Fibroblast of villous mesenchyme (primary cell): ENCODE data around the gene ABHD3. TPM values are rescaled to one million over a fixed set of nuclear protein-coding genes. Genes with fewer than 3 reads are reported as not detected.

Experiments used
- DNase-seq: peaks from one replicate; pipeline ENCODE4 v3.0.0-alpha.2; 2010; ENCODE audit warnings: low read depth
- H3K4me3 ChIP-seq: 2 replicates; pipeline ENCODE4 v1.5.1; 2011; ENCODE audit warnings: low read depth, mild to moderate bottlenecking, low read length
- small RNA-seq: library from RNA; depleted of rRNA; stranded (forward); fragments of <200 nt; gene quantifications from one replicate; pipeline ENCODE3, GENCODE V24; 2012
- total RNA-seq: library from RNA; depleted of rRNA; stranded (reverse); fragments of >200 nt; gene quantifications from 2 replicates; pipeline ENCODE4 v1.2.3, GENCODE V29; 2012
- TF ChIP-seq, protein P1 (sequence below): IDR thresholded peaks from 2 replicates; pipeline ENCODE4 v1.5.1; 2012; ENCODE audit warnings: low read depth, mild to moderate bottlenecking, low read length; ENCODE audit not compliant: insufficient read depth

ABHD3 gene
- total RNA-seq, 1 donor, result 8.6 TPM

DNA sequence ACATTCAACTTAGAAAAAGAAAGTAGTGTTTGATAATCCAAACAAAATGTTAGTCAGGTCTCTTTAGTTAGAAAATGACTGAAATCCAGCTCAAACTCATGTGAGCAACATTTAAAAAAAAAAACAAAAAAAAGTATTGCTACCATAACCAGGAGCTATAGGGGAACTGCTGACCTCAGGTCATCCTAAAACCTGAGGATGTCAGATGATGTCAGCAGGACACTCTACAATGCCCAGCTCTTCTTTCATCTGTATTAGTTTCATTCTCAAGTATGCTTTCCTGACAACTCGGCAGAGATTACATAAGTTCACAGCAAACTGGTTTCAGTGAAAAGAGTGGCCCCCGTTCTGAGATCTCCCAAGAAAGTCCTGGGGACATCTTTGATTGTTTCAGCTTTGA, 99.9 kb downstream of the ABHD3 start:
- TF ChIP-seq, protein P1, sequence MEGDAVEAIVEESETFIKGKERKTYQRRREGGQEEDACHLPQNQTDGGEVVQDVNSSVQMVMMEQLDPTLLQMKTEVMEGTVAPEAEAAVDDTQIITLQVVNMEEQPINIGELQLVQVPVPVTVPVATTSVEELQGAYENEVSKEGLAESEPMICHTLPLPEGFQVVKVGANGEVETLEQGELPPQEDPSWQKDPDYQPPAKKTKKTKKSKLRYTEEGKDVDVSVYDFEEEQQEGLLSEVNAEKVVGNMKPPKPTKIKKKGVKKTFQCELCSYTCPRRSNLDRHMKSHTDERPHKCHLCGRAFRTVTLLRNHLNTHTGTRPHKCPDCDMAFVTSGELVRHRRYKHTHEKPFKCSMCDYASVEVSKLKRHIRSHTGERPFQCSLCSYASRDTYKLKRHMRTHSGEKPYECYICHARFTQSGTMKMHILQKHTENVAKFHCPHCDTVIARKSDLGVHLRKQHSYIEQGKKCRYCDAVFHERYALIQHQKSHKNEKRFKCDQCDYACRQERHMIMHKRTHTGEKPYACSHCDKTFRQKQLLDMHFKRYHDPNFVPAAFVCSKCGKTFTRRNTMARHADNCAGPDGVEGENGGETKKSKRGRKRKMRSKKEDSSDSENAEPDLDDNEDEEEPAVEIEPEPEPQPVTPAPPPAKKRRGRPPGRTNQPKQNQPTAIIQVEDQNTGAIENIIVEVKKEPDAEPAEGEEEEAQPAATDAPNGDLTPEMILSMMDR, result no peak
- no peak overlapping the region for H3K4me3 ChIP-seq
- no peak for DNase-seq

DNA sequence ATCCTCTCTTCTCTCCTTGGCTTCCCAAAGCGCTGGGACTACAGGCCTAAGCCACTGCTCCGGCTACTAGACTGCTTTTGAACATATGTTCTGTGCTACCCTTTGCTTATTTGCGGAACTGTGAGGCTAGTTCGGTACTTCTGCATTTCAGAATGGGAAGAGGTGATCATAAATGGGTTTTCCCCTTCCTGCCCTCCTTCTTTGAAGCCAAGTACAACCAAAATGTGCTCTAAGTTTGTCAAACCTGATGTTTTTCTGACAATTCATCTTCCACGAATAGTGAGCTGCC, 102.3 kb downstream of the ABHD3 start:
- TF ChIP-seq, protein P1, result no peak
- H3K4me3 ChIP-seq, result no peak overlapping the region
- no peak for DNase-seq

Small RNA genes lying within 50 kb of the gene (small RNA-seq; reads per million reads assigned to genes)
- gene MIR320C1 (not detected), gene RF00019 (not detected), gene RF01241 (not detected)

Other genes with a start within 250 kb of the ABHD3 start
- 16.8 and 18.6 TPM in 2 replicates for gene ESCO1, start 104.1 kb downstream of the ABHD3 start, total RNA-seq
- 9.7 and 11.7 TPM in 2 replicates for gene SNRPD1, start 92.5 kb downstream of the ABHD3 start, total RNA-seq
- gene MIB1, start 36.0 kb upstream of the ABHD3 start, total RNA-seq, result 45.4 and 71.2 TPM in 2 replicates